ENCODE results near the gene REXO4. TPM values are rescaled to one million over a fixed set of nuclear protein-coding genes. Genes with fewer than 3 reads are reported as not detected.

Gene REXO4
- total RNA-seq, 1 donor from 2014 or later, result 29.4 TPM

DNA sequence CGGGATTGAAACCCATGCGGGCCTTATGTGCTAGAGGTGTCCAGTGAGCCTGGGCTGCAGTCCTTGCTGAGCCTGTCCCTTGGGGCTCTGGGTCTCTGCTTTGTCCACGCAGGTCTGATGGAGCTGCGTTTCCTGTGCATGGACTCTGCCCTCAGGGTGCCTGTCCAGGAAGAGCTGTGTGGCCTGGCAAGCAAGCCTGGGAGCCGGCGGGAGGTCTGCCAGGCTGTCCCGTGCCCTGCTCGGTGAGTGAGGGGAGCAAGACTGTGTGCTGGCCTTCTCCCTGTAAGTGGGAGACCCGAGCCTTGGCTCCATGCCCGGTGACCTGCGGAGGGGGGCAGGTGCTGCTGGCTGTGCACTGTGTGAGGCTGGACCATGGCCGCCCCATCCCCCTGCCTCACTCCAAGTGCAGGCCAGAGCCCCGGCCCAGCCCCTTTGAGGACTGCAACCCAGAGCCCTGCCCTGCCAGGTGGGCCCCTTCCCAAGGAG, 30.7 kb upstream of the REXO4 start:
- DNase-seq (ENCODE audit: low spot score in 2 of 2), result no peak
- no peak overlapping the region for H3K27ac ChIP-seq

DNA sequence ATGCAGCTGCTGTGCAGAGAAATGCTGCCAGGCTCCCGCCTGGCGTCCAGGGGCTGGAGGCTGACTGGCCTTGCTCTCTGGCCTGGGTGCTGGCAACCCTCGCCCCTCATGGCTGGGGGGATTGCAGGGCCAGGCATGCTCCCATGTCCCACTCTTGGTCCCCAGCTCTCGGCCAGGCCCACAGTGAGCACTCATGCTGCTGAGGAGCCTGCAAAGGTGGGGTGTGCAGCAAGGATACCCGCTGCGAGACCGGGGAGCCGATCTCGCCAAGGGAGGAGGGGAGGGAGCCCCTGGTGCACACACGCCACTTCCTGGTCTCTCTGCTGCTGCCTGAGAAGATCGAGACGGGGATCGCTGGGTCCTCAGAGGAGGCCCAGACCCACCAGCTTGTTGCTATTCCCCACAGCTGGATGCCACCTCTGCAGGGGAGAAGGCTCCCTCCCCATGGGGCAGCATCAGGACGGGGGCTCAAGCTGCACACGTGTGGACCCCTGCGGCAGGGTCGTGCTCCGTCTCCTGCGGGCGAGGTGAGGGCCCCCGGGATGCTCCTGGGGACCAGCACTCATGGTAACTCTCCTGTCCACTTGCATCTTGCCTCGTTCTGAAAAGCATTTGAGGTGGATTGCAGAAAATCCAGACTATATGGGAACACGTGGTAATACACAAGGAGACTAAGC, 27.6 kb upstream of the REXO4 start:
- Histone ChIP-seq H3K4me3 (no peak overlapping the region), H3K36me3 (no peaks in the 10 kb centered on the region), H3K4me1 (no peaks in the 10 kb centered on the region), H3K27me3 (no peaks in the 10 kb centered on the region), H3K9me3 (no peaks in the 10 kb centered on the region), H3K27ac (no peak overlapping the region)
- no peak for DNase-seq (ENCODE audit: low spot score in 2 of 2)
- TF ChIP-seq, protein P1, sequence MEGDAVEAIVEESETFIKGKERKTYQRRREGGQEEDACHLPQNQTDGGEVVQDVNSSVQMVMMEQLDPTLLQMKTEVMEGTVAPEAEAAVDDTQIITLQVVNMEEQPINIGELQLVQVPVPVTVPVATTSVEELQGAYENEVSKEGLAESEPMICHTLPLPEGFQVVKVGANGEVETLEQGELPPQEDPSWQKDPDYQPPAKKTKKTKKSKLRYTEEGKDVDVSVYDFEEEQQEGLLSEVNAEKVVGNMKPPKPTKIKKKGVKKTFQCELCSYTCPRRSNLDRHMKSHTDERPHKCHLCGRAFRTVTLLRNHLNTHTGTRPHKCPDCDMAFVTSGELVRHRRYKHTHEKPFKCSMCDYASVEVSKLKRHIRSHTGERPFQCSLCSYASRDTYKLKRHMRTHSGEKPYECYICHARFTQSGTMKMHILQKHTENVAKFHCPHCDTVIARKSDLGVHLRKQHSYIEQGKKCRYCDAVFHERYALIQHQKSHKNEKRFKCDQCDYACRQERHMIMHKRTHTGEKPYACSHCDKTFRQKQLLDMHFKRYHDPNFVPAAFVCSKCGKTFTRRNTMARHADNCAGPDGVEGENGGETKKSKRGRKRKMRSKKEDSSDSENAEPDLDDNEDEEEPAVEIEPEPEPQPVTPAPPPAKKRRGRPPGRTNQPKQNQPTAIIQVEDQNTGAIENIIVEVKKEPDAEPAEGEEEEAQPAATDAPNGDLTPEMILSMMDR (IDR thresholded peaks at IDR 0.05), result no peak
- intact Hi-C loops (cut with DNase I), result no loop called here

More for the DNA sequence above, 30.7 kb upstream of the REXO4 start:
- Histone ChIP-seq H3K9me3 (no peaks in the 10 kb centered on the region), H3K36me3 (no peaks in the 10 kb centered on the region), H3K27me3 (no peaks in the 10 kb centered on the region), H3K4me1 (no peaks in the 10 kb centered on the region), H3K4me3 (no peak overlapping the region)
- intact Hi-C loops (cut with DNase I), result no loop called here
- TF ChIP-seq, protein P1 (IDR thresholded peaks at IDR 0.05), result no peak

DNA sequence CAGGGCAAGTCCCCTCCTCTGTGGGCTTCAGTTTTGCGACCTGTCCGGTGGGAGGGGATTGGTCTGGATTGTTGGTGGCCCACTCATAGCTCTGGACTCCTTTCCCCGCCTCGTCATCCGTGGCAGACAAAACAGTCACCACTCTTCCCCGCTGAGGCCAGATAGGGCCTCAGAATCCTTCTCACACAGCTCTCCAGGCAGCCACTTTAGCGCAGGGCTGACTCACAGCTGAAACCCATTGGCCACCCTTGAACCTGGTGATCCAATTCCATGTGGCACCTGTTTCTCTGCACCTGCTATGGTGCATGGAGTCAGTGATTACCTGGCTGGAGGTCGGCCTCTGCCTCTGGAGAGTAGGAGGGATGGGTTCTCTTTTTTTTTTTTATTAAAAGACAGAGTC, 26.2 kb upstream of the REXO4 start:
- Histone ChIP-seq H3K27me3 (no peaks in the 10 kb centered on the region), H3K4me1 (no peaks in the 10 kb centered on the region), H3K9me3 (no peaks in the 10 kb centered on the region), H3K27ac (no peak overlapping the region), H3K4me3 (no peak overlapping the region), H3K36me3 (no peaks in the 10 kb centered on the region)
- TF ChIP-seq, protein P1 (IDR thresholded peaks at IDR 0.05), result no peak
- DNase-seq (ENCODE audit: low spot score in 2 of 2), result no peak
- intact Hi-C loops (cut with DNase I), result no loop called here

DNA sequence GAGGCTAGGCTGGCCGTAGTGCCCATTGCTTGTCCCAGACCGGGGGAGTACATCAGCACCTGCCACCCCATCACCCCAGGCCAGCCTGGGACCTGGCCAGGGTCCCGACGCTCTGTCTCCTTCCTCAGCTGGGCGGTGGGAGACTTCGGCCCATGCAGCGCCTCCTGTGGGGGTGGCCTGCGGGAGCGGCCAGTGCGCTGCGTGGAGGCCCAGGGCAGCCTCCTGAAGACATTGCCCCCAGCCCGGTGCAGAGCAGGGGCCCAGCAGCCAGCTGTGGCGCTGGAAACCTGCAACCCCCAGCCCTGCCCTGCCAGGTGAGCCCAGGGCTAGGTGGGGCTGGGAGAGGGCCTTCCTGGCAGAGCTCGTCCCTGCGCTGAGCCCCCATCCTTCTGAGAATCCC, 25.4 kb upstream of the REXO4 start:
- intact Hi-C loops (cut with DNase I), result no loop called here
- Histone ChIP-seq H3K27me3 (no peaks in the 10 kb centered on the region), H3K4me3 (no peak overlapping the region), H3K27ac (no peak overlapping the region), H3K9me3 (no peaks in the 10 kb centered on the region), H3K4me1 (no peaks in the 10 kb centered on the region), H3K36me3 (no peaks in the 10 kb centered on the region)
- no peak for DNase-seq (ENCODE audit: low spot score in 2 of 2)
- TF ChIP-seq, protein P1 (IDR thresholded peaks at IDR 0.05), result no peak

DNA sequence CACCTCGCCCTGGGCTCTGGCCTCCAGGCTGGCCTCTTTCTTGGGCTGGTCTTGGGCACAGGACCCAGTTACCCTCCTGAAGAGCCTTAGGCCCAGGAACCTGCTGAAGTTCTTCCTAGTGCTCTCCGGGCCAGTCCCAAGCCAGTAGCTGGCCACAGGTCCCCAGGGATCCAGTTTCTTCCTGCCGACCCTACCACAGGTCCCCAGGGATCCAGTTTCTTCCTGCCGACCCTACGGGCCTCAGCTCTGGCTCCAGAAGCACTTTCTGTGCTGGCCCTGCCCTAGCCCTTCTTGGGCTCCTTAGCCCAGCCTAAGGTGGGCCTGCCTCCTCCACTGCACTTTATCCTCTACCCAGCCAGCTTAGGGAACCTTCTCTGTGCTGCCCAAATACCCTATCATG, 23.8 kb upstream of the REXO4 start:
- Histone ChIP-seq H3K4me1 (no peaks in the 10 kb centered on the region), H3K9me3 (no peaks in the 10 kb centered on the region), H3K27me3 (no peaks in the 10 kb centered on the region), H3K4me3 (no peak overlapping the region), H3K27ac (no peak overlapping the region), H3K36me3 (no peaks in the 10 kb centered on the region)
- DNase-seq (ENCODE audit: low spot score in 2 of 2), result no peak
- intact Hi-C loops (cut with DNase I), result no loop called here
- TF ChIP-seq, protein P1 (IDR thresholded peaks at IDR 0.05), result no peak
